ENCODE data around the gene FLVCR1. TPM values are rescaled to one million over a fixed set of nuclear protein-coding genes. Genes with fewer than 3 reads are reported as not detected.

The FLVCR1 gene
- total and polyA plus RNA-seq, 2 donors (not counting 3 experiments of a cell fraction or from before 2014, with no cell fraction given), result 3.2 to 11.9 TPM

GRCh38 chr1:212945056-212945455 is 87.0 kb downstream of the FLVCR1 start:
- Histone ChIP-seq H3K9ac (replicated peaks; ENCODE audit: extremely low read depth, insufficient read depth, low read length) (no peak overlapping the region), H3K9me3 (replicated peaks; ENCODE audit: control insufficient read depth, insufficient read depth, low read length) (no peaks in the 10 kb centered on the region), H3K27ac (ENCODE audit: insufficient read depth, low read depth, low read length) (no peak overlapping the region), H3K4me3 (replicated peaks in 1 of 3; ENCODE audit: insufficient read depth in 1 of 3, low read depth in 1 of 3, low read length in 3 of 3) (no peak overlapping the region), H2AFZ (ENCODE audit: low read depth, low read length) (no peak overlapping the region), H3K9me1 (replicated peaks; ENCODE audit: control insufficient read depth, extremely low read depth, insufficient read depth, low read length) (no peaks in the 10 kb centered on the region), H3K79me2 (ENCODE audit: control insufficient read depth, insufficient read depth, low read length) (no peaks in the 10 kb centered on the region), H3K36me3 (ENCODE audit: control insufficient read depth in 2 of 2, extremely low read depth in 1 of 2, insufficient read depth in 2 of 2, low read length in 2 of 2) (no peaks in the 10 kb centered on the region), H4K20me1 (replicated peaks; ENCODE audit: control insufficient read depth, extremely low read depth, insufficient read depth, low read length) (no peaks in the 10 kb centered on the region), H3K27me3 (ENCODE audit: control insufficient read depth in 2 of 2, insufficient read depth in 2 of 2, low read length in 2 of 2) (peaks cover 9 to 21% of the 10 kb centered on the region in 2 experiments), H3K4me1 (ENCODE audit: control insufficient read depth, extremely low read depth, insufficient read depth, low read length) (peaks cover under 1% of the 10 kb centered on the region), H3K4me2 (ENCODE audit: insufficient read depth, low read length) (no peak overlapping the region)
- no peak for DNase-seq (ENCODE audit: low read depth, low spot score)
- no TSS peak for BruUV-seq (replicated peaks)
- FAIRE-seq, result no peak
- dilution Hi-C loops (cut with MboI; ENCODE audit: extremely low pct_ligation_motif_present, low sequenced_read_pairs) (no loop called here), intact Hi-C loops (cut with micrococcal nuclease) (no loop called here)
- ChIA-PET POLR2A (interaction anchor here (0.6 kb wide), 1 partner anchor 549 kb away, joined by 4 read pairs; no protein-coding TSS in a partner anchor), CTCF (interaction anchor here (1.1 kb wide), 1 partner anchor 39 kb away, joined by 3 read pairs; no protein-coding TSS in a partner anchor)
- TF ChIP-seq POLR2AphosphoS5 (IDR thresholded peaks at IDR 0.05; ENCODE audit: insufficient read depth, low read depth, low read length) (no peak), EZH2 (IDR thresholded peaks at IDR 0.05; ENCODE audit: borderline replicate concordance, low read depth, low read length, severe bottlenecking) (no peak), POLR2A (IDR thresholded peaks at IDR 0.05; ENCODE audit: low read depth, low read length) (no peak), MAX (IDR thresholded peaks at IDR 0.05; ENCODE audit: insufficient read depth, insufficient read length) (no peak), JUN (IDR thresholded peaks at IDR 0.05; ENCODE audit: borderline replicate concordance, insufficient read depth, insufficient read length, low read depth) (no peak), FOS (IDR thresholded peaks at IDR 0.05; ENCODE audit: borderline replicate concordance, insufficient read depth, low read length) (no peak), MYC (IDR thresholded peaks at IDR 0.05; ENCODE audit: low read depth, low read length) (no peak), CTCF (IDR thresholded peaks at IDR 0.05; ENCODE audit: extremely low read depth in 1 of 2, insufficient read depth in 1 of 2, low read depth in 1 of 2, low read length in 2 of 2) (no peak), GATA2 (IDR thresholded peaks at IDR 0.05; ENCODE audit: insufficient read depth, insufficient read length, low read depth, low read length) (no peak)
